ENCODE measurements around the gene DTNBP1.

Gene DTNBP1

GRCh38 chr6:15500078-15500740 lies 162.6 kb downstream of the DTNBP1 start:
- DNase-seq, result no peak

GRCh38 chr6:15499591-15499990 lies 163.2 kb downstream of the DTNBP1 start:
- DNase-seq, result no peak

GRCh38 chr6:15499125-15499524 lies 163.7 kb downstream of the DTNBP1 start:
- DNase-seq, result no peak

GRCh38 chr6:15498640-15499039 lies 164.2 kb downstream of the DTNBP1 start:
- no peak for DNase-seq

GRCh38 chr6:15496345-15497131 lies 166.3 kb downstream of the DTNBP1 start:
- DNase-seq, result no peak

GRCh38 chr6:15495375-15495901 lies 167.4 kb downstream of the DTNBP1 start:
- DNase-seq, result no peak

GRCh38 chr6:15493437-15494168 lies 169.2 kb downstream of the DTNBP1 start:
- no peak for DNase-seq

GRCh38 chr6:15491986-15492269 lies 170.9 kb downstream of the DTNBP1 start:
- DNase-seq, result no peak

GRCh38 chr6:15491255-15491985 lies 171.4 kb downstream of the DTNBP1 start:
- peak; percentile 37 to 77 (median 50) for DNase-seq

GRCh38 chr6:15490242-15491100 lies 172.4 kb downstream of the DTNBP1 start:
- no peak for DNase-seq

- no peak for DNase-seq
Observed at GRCh38 chr6:15489261-15489962, 173.4 kb downstream of the DTNBP1 start.

GRCh38 chr6:15487262-15487661 lies 175.6 kb downstream of the DTNBP1 start:
- DNase-seq, result no peak

GRCh38 chr6:15485936-15486335 lies 176.9 kb downstream of the DTNBP1 start:
- no peak for DNase-seq

- no peak for DNase-seq
Observed at GRCh38 chr6:15484821-15485220, 178.0 kb downstream of the DTNBP1 start.

- no peak for DNase-seq
Observed at GRCh38 chr6:15484140-15484539, 178.7 kb downstream of the DTNBP1 start.

GRCh38 chr6:15483060-15483459 lies 179.8 kb downstream of the DTNBP1 start:
- DNase-seq, result no peak

- DNase-seq, result no peak
Observed at GRCh38 chr6:15481390-15482291, 181.2 kb downstream of the DTNBP1 start.

GRCh38 chr6:15480525-15480924 lies 182.3 kb downstream of the DTNBP1 start:
- no peak for DNase-seq

GRCh38 chr6:15479761-15480160 lies 183.1 kb downstream of the DTNBP1 start:
- no peak for DNase-seq

GRCh38 chr6:15477746-15478145 lies 185.1 kb downstream of the DTNBP1 start:
- DNase-seq, result no peak

All from stimulated activated naive CD4-positive, alpha-beta T cell (primary cell).